Activated CD4-positive, alpha-beta T cell treated with anti-CD3 and anti-CD28 coated beads, Interleukin-2, amount 50 U/mL, for 4 hours (primary cell): ENCODE measurements around the gene ZFYVE21.

Source experiments
- DNase-seq, 2 experiments: peaks; one replicate each; pipeline ENCODE4 v3.0.0-alpha.2; 2020

The ZFYVE21 gene

GRCh38 chr14:103706551-103707328, 8.9 kb upstream of the ZFYVE21 start:
- DNase-seq, result no peak

- no peak for DNase-seq
These were observed 8.0 kb upstream of the ZFYVE21 start for GRCh38 chr14:103707329-103708263.

- DNase-seq, result no peak
These were observed 6.8 kb upstream of the ZFYVE21 start for GRCh38 chr14:103708750-103709187.

GRCh38 chr14:103709814-103710213, 5.8 kb upstream of the ZFYVE21 start:
- no peak for DNase-seq

GRCh38 chr14:103710771-103711377, 4.7 kb upstream of the ZFYVE21 start:
- no peak for DNase-seq

GRCh38 chr14:103711516-103712431, 3.8 kb upstream of the ZFYVE21 start:
- no peak for DNase-seq

- no peak for DNase-seq
These were observed 2.9 kb upstream of the ZFYVE21 start for GRCh38 chr14:103712633-103713247.

- DNase-seq, result no peak
These were observed 2.1 kb upstream of the ZFYVE21 start for GRCh38 chr14:103713304-103714062.

GRCh38 chr14:103714063-103714724, 1.4 kb upstream of the ZFYVE21 start:
- no peak for DNase-seq

GRCh38 chr14:103716091-103716801, 636 bp downstream of the ZFYVE21 start:
- no peak for DNase-seq

- DNase-seq, result no peak
These were observed 1.3 kb downstream of the ZFYVE21 start for GRCh38 chr14:103716899-103717411.

- DNase-seq, result no peak
These were observed 3.0 kb downstream of the ZFYVE21 start for GRCh38 chr14:103718572-103718971.

- no peak for DNase-seq
These were observed 4.1 kb downstream of the ZFYVE21 start for GRCh38 chr14:103719751-103720150.

GRCh38 chr14:103721334-103722120, 5.9 kb downstream of the ZFYVE21 start:
- DNase-seq, result peak; percentile 23 to 29

- no peak for DNase-seq
These were observed 8.1 kb downstream of the ZFYVE21 start for GRCh38 chr14:103723748-103724081.

GRCh38 chr14:103724116-103724515, 8.5 kb downstream of the ZFYVE21 start:
- no peak for DNase-seq

- no peak for DNase-seq
These were observed 9.5 kb downstream of the ZFYVE21 start for GRCh38 chr14:103725001-103725682.

GRCh38 chr14:103725739-103726395, 10.3 kb downstream of the ZFYVE21 start:
- no peak for DNase-seq
